Fibroblast of villous mesenchyme (primary cell): ENCODE data around the gene SRSF6. TPM values are rescaled to one million over a fixed set of nuclear protein-coding genes. Genes with fewer than 3 reads are reported as not detected.
A peak's percentile ranks its signal among the peaks of the same experiment; 100 is the strongest.

Source experiments
- DNase-seq: peaks from one replicate; pipeline ENCODE4 v3.0.0-alpha.2; 2010; ENCODE audit warnings: low read depth
- H3K4me3 ChIP-seq: 2 replicates; pipeline ENCODE4 v1.5.1; 2011; ENCODE audit warnings: low read depth, mild to moderate bottlenecking, low read length
- CTCF ChIP-seq: IDR thresholded peaks from 2 replicates; pipeline ENCODE4 v1.5.1; 2012; ENCODE audit warnings: low read depth, mild to moderate bottlenecking, low read length; ENCODE audit not compliant: insufficient read depth
- small RNA-seq: library from RNA; depleted of rRNA; stranded (forward); fragments of <200 nt; gene quantifications from one replicate; pipeline ENCODE3, GENCODE V24; 2012
- total RNA-seq: library from RNA; depleted of rRNA; stranded (reverse); fragments of >200 nt; gene quantifications from 2 replicates; pipeline ENCODE4 v1.2.3, GENCODE V29; 2012

SRSF6 gene
- total RNA-seq, 1 donor: 54.8 TPM

DNA sequence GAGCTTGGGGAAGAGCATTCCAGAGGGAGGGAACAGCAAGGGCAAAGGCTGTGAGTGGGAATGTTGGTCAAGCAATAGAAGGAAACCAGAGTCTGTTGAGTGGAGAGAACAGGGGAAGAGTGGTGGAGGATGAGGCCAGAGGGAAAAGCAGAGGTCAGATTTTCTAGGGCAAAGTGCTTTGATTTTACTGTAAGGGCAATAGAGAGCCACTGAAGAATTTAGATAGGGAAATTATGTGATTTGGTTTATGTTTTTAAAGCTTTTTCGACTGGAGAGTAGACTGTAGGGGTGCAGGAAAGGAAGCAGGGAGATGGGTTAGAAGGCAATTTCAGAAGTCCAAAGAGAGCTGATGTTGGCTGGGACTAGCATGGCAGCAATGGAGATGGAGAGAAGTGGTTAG, 54.2 kb downstream of the SRSF6 start:
- H3K4me3 ChIP-seq: no peak overlapping the region
- TF ChIP-seq CTCF: no peak
- DNase-seq: no peak

- no peak for TF ChIP-seq CTCF
- no peak for DNase-seq
- peak overlapping the region; percentile 52 for H3K4me3 ChIP-seq
Measured at GRCh38 chr20:43513372-43513930, 55.8 kb downstream of the SRSF6 start.

Small RNA genes lying within 50 kb of the gene (small RNA-seq; reads per million reads assigned to genes)
- gene RF00019: not detected
- 0.85 reads per million for gene RNU6-1251P

Other genes starting within 250 kb of the SRSF6 start
- 7.4 and 7.8 TPM in 2 replicates for gene L3MBTL1, start 49.8 kb downstream of the SRSF6 start, total RNA-seq
- gene SGK2, start 101.1 kb downstream of the SRSF6 start, total RNA-seq: under 0.01 and 0.64 TPM in 2 replicates
- 33.5 and 35.8 TPM in 2 replicates for gene IFT52, start 133.0 kb downstream of the SRSF6 start, total RNA-seq
- gene MYBL2, start 209.2 kb downstream of the SRSF6 start, total RNA-seq: 11.7 and 13.2 TPM in 2 replicates